ENCODE results near the gene PTPRK. TPM values are rescaled to one million over a fixed set of nuclear protein-coding genes. Genes with fewer than 3 reads are reported as not detected.

The PTPRK gene
- polyA plus RNA-seq, 3 donors, result 52.1 to 55.4 (median 54.4) TPM

DNA sequence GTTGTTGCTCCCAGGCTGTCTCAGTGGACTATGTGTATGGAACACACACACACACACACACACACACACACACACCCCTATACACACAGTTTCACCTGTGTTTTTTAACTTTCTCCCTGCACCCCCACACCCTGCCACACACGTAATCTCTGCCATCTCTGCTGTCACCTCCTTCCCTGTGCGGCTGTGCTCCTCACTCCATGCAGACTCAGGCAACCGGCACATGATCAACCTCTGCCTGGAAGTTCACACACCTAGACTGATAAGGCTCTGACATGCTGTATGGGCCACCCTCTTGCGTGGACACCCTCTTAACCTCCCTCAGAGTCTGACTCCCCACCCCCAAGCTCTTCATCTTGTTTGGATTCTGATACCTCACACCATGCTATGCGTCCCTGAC, 467.3 kb downstream of the PTPRK start:
- no peak for DNase-seq (ENCODE audit: extremely low read depth in 1 of 11, low read depth in 9 of 11, low spot score in 4 of 11)

DNA sequence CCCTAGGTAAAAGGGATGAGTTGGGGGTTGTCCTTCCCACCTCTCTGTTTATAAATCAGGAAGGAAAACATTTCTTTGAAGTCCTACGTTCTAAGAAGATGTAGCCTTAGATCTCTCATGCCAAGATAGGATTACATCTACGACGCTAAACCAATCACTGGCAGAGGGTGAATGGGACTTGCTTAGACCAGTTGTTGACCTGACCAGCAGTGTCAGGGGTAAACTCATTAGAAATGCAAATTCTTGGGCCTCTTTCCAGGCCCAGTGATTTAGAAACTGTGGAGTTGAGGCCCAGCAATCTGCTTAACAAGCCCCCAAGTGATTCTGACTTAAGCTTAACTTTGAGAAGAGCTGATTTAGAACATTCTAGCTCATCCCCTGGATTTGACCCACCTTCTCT, 472.4 kb downstream of the PTPRK start:
- no peak for DNase-seq (ENCODE audit: extremely low read depth in 1 of 11, low read depth in 9 of 11, low spot score in 4 of 11)

DNA sequence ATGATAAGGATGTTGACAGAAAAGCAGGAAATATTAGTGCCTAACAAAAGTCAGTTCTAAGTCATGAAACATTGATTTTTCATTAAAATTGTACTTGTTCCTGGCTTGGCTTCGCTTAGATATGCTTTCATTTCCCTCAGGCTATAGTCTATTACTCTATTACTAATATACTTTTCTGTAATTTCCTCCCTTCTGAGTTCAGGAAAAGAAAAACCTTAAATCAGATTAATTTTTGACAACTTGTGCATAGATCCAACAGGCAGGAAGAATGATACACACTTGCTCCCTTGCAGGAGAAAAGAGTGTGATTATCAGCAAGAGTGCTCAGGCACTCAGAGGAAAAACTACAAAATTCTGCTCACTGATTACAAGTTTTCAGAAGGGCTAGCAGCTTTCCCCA, 474.4 kb downstream of the PTPRK start:
- DNase-seq (ENCODE audit: extremely low read depth in 1 of 11, low read depth in 9 of 11, low spot score in 4 of 11), result no peak

DNA sequence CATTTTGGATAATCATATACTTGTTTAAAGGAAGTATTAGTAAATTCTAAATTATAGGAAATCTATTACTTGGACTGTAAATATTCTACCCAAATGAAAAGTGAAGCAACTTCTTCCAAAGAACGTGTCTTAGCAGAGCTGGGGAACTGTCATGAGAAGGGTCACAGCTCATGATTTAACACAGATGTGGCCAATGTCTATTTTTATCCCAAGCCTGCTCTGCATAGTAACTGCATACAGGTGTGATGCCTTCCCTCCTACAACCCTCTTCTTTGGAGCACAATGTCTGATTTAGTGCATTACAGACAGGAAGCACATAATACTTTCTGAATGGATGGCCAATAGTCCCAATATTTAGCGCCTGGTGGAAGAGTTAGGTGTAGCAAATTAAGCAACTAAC, 480.9 kb downstream of the PTPRK start:
- DNase-seq (ENCODE audit: extremely low read depth in 1 of 11, low read depth in 9 of 11, low spot score in 4 of 11), result no peak

DNA sequence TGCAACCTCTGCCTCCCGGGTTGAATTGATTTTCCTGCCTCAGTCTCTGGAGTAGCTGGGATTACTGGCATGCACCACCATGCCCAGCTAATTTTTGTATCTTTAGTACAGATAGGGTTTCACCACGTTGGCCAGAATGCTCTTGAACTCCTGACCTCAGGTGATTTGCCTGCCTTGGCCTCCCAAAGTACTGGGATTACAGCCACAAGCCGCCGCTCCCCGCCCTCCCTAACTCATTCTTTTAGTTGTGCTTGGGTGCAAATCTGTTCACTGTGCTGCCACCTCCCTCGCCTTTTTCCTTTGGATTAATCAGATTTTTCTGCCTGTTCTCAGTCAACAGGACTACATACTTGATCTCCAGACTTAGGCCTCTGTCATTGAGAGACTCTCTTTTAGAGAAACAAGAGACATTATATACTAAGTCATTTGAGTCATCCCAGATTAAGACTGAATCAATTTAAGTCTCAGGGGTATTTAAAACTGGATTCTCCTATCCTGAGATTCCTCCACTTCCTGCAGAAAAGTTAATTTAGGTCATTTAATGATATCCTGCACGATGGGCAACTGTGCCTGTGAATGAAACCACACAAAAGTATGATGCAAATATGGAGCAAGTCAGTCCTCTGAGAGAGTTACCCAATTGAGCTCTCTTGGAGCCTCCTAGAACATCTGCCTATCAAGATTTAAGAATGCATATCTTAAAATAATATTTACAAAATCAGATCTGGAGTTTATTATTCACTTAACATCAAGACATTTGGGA, 483.4 kb downstream of the PTPRK start:
- DNase-seq (ENCODE audit: extremely low read depth in 1 of 11, low read depth in 9 of 11, low spot score in 4 of 11), result no peak

DNA sequence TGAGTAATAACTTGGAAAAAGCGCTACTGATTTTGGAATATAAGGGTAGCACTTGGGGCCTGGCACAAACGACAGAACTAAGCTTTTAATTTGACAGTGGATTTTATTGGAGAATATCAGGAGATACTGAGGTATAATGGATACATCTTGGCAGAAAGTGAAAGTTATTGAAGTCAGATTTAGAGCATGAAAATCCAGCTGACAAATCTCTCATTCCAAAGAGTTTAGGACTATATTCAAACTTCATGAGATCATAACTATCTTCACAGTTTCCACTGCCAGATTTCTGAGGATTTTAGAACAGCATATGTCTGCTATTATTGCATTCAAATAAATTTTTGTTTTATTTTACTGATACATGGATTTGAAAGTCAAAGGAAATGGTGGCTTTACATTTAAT, 487.2 kb downstream of the PTPRK start:
- no peak for DNase-seq (ENCODE audit: extremely low read depth in 1 of 11, low read depth in 9 of 11, low spot score in 4 of 11)

DNA sequence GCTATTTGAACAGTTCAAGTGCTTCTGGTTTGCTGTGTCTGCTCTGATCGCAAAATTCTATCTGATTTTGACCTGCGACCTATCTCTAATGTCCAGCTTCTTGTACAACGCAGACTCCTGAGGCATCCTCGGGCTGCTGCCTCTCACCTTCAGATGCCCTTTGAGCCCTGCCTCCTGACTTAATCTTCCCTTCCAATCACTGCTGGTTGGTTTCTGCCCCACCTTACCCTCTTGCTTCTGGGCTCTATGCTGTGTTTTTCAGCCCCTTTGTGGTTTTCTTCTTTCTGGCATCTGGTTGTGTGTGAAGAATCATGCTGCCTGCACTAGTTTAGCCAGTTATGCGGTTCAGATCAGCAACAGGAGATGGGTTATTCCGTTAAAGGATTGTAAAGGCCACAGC, 488.4 kb downstream of the PTPRK start:
- no peak for DNase-seq (ENCODE audit: extremely low read depth in 1 of 11, low read depth in 9 of 11, low spot score in 4 of 11)

DNA sequence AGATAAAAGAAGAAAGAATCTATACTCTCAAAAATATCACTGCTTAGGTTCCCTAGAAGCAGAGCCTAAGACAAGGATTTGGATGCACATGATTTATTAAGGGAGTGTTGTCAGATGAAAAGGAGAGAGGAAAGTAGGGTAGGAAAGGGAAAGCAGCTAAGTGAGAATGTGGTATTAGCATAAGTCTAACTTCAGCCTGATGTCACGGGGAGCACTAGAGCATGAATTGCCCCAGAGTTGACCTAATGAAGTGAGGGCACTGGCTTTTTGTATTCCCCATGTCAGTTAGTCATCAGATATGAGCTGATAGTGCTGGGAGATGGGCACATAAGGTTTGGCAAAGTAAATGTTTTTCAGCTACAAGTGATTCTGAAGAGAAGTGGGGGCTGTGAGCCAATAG, 490.6 kb downstream of the PTPRK start:
- DNase-seq (ENCODE audit: extremely low read depth in 1 of 11, low read depth in 9 of 11, low spot score in 4 of 11), result no peak

DNA sequence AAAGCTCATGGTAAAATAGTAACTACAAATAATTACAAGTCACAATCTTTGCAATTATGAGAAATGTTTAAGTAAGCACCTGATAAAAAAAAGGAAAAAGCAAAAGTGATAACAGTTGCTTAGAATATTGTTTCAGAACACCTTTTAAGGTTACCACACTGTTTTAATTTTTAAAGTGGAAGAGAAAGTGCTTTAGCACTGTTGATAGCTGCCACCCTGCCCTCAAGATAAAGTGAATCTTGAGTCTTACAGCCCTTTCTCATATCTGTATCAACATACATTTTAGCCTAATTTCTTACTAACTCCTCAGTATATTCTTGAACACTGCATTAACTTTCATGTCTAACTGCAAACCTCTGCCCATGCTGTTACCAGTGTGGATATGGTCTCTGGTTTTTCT, 492.2 kb downstream of the PTPRK start:
- no peak for DNase-seq (ENCODE audit: extremely low read depth in 1 of 11, low read depth in 9 of 11, low spot score in 4 of 11)

DNA sequence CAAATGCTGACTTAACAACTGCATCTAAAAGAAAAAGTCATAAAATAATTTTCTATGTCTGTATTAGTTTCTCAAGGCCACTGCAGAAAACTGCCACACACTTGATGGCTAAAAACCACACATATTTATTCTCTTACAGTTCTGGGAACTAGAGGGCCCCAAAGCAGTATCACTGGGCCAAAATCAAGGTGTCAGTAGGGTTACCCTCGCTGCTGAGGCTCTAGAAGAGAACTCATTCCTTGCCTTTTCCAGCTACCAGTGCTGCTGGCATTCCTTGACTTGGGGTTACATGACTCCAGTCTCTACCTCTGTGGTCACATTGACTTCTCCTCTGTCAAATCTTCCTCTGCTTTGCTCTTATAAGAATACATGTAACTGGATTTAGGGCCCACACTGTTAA, 494.9 kb downstream of the PTPRK start:
- no peak for DNase-seq (ENCODE audit: extremely low read depth in 1 of 11, low read depth in 9 of 11, low spot score in 4 of 11)

DNA sequence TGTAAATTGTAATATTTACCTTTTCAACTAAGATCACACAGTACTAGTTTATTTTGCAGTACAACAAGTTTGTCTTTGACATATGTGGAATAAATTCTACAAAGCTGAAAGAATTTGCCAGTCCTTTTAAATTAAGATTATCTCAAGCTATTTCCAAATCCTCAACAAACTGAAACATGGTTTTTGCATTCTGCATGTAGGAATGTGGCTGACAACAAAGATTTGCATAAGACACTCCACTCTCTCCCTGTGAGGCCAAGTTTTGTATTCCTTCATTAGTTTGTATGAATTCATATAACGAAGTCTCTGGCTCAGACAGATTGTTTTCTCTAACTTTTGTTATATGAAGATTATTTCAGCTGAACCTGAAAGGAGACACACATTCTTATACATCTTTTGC, 495.4 kb downstream of the PTPRK start:
- DNase-seq (ENCODE audit: extremely low read depth in 1 of 11, low read depth in 9 of 11, low spot score in 4 of 11), result no peak

DNA sequence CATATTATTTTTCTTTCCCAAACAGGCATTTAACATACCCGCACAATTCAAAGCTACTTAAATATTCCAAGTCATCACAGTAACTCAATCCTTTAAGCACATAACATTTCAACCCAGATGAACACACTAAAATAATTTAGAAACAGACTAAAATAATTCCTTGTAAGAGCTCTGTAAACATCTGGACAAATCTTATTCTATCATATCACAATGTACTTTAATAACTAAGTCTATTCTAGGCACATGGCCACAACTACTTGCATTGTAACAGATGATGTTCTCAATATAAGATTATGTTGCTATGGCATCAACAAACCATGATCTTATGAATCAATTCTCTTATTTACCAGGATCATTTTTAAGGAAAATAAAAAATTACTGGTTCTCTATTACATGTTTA, 496.4 kb downstream of the PTPRK start:
- DNase-seq (ENCODE audit: extremely low read depth in 1 of 11, low read depth in 9 of 11, low spot score in 4 of 11), result no peak

DNA sequence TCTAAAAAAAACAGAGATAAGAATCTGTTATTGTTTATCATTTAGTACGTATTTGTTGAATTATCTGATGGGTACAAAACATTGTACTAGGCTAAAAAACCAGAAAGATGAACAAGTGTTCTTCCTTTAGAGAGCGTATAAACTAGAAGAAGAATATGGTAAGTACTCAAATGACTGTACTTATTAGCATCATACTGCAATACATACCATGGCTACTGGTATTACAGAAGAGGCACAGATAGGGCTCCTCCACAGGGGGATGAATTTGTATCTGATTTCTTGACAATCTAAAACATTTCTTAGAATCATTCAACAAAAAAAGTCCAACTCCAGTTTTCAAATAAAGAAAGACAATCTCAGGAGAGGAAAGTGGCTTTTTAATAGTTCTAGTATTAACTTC, 501.6 kb downstream of the PTPRK start:
- DNase-seq (ENCODE audit: extremely low read depth in 1 of 11, low read depth in 9 of 11, low spot score in 4 of 11), result no peak

DNA sequence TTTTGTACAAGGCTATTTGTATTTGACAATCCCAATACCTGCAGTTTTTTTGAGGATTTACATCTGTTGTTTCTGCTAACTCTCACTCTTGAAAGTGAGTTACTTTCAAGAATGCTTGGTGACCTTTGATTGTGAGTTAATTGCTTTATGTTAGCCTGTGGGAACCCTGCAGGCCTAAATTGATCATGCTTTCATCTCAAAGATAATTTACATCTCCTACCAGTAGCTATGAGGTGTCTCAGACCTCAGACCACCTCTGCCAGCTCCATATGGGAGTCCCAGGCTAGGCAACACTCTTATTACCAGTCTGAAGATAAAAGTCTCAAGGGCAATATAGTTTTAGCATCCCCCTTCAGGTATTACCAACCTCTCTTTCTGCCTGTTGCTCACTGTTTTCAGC, 503.1 kb downstream of the PTPRK start:
- no peak for DNase-seq (ENCODE audit: extremely low read depth in 1 of 11, low read depth in 9 of 11, low spot score in 4 of 11)

DNA sequence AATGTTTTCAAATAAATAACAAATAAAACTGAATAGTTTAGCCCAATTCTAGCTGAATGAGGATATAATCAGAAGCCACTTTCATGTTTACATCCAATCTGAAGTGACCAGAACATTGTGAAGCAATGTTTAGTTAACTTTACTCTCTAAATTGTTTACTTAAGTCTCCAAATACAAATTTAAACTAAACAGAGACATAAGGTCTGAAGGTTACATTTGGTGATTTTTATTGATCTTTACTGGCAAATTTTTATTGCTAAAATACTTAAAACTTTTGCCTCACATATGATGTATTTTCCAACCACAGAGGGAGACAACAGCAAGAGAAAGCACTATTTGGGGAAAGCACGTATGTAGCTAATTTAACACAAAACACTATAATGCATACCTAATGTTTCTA, 512.7 kb downstream of the PTPRK start:
- no peak for DNase-seq (ENCODE audit: extremely low read depth in 1 of 11, low read depth in 9 of 11, low spot score in 4 of 11)

DNA sequence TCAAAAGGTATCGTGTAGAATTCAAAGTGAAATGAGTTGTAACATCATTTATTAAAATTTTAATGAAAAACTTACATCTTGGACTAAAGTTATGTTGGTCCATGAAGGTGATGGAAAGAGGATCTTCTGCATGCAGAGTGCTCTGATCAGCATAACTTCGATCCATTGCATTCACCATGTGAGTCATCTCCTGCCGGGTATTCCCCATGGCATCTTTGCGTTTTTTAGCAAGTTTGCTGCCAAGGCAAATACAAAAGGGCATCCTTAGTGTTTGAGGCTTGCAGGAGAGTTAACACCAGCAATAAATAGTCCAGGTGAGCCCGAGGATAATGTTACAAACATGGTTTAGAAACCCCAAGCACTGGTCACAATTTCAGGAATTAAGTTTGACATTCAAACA, 515.4 kb downstream of the PTPRK start:
- DNase-seq (ENCODE audit: extremely low read depth in 1 of 11, low read depth in 9 of 11, low spot score in 4 of 11), result no peak

DNA sequence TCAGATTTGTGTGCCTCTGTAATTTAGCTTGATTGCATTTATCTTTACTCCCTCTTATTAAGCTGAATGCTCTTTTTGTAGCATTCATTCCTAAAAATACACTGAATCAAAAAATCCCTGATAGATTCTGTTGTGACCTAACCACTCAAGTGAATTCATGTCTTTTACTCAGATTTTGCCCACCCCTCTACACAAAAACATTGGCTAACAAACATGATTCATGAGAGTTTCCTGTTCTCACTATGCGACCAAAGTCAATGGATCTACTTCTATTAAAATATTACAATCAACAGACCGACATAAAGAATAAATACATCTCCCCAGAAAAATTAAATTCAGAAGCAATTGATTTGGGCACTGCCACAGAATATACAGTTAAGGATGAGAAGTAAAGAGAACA, 520.0 kb downstream of the PTPRK start:
- no peak for DNase-seq (ENCODE audit: extremely low read depth in 1 of 11, low read depth in 9 of 11, low spot score in 4 of 11)

DNA sequence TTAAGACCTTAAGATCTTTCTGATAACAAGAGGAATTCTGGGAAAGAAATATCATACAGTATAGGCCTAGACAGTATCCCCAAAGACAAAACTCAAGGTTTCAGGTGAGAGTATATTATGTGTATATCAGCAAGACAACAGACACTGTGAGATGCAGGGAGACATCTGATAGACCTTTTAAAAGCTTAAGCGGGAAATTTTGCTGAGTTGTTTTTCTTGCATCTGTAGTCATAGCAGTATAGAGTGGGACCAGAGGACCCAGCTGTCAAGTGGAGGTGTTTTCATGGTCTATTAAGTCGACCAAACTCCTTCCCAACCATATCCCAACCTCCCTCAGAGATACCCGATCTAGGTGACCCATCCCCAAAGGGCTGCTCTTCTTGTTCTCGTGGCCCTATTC, 521.4 kb downstream of the PTPRK start:
- DNase-seq (ENCODE audit: extremely low read depth in 1 of 11, low read depth in 9 of 11, low spot score in 4 of 11), result no peak

DNA sequence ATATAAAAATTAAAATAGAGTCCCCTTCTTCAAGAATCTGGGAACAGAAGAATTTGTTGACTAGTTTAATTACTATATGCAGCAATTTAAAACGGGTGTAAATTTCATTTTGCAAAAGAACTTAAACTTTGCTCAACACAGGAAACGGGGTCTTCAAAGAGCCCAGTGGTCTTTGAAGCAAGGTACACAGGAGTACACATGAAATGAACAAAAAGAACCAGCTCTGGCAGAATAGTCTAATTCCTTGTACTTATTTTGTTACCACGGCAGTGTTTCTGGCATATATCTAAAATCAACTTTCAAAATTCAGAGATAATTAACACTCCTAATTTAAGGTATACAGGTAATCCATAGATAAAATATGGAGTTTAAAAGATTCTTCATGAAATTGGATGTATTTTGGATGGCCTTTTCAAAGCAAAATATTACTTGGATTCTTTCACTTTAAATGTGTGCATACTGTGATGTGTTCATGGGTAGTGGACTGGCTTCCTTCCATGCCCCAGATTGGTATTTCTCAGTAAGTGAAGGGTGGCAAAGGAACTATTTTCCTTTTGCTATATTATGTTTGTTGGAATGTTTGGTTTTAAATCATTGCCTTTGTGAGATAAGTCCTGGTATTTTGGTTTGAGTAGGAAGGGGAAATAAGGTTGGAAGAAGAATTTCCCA, 522.8 kb downstream of the PTPRK start:
- no peak for DNase-seq (ENCODE audit: extremely low read depth in 1 of 11, low read depth in 9 of 11, low spot score in 4 of 11)

DNA sequence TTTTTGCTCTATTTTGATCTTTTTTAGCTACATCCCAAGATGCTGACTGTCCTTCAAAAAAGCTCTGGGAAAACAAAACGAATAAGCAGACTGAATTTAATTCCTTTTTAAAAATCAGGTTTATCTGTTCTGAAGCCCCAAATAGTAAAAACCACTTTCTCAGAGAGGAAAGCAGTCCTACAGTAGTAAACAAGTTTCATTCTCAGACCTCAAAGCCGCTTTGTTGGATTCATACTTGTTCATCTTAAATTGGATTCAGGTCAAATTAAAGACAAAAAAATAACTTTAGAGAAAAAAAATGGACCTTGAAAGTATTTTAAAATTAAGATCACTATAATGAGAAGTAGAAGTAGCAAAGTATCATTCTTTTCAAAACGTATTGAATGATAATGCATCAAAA, 523.5 kb downstream of the PTPRK start:
- no peak for DNase-seq (ENCODE audit: extremely low read depth in 1 of 11, low read depth in 9 of 11, low spot score in 4 of 11)

DNA sequence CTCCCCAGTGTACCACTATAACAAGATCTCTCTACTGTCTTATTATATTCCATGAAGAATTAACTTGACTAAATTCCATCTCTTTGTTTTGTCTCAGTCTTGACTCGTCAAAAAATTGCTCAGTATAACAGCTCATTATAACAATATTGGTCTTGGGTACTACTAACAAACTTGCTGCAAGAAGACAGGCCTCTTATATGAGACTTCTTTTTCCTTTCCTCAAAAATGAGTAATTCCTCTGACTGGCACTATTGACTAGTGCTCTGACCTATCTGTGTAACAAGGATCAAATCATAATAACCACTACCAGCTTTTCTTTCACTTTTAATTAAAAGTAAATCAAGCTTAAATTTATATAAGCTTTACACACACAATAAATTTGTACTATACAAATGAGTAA, 528.3 kb downstream of the PTPRK start:
- no peak for DNase-seq (ENCODE audit: extremely low read depth in 1 of 11, low read depth in 9 of 11, low spot score in 4 of 11)
